Left lung (tissue), 10 donors: ENCODE data around the gene FMNL2. TPM values are rescaled to one million over a fixed set of nuclear protein-coding genes. Genes with fewer than 3 reads are reported as not detected.

Experiments used
- ATAC-seq: fragments of 200-7000 bp; cut with Tn5 transposase; one replicate; pipeline ENCODE4 v1.9.1; 2020; ENCODE audit warnings: moderate library complexity
- DNase-seq, 4 donors: peaks; one replicate each; pipeline ENCODE4 v3.0.0-alpha.2; 2013 to 2020
- H3K27ac ChIP-seq, 2 donors: fragments of 200-600 bp; sonication (generic) in 1 of 2; one replicate each; pipeline versions ENCODE4 v1.5.0 to v1.8.0; 2020 to 2021
- H3K27me3 ChIP-seq, 2 donors: fragments of 200-600 bp; sonication (generic) in 1 of 2; one replicate each; pipeline versions ENCODE4 v1.5.0 to v1.8.0; 2020 to 2021
- H3K36me3 ChIP-seq, 2 donors: fragments of 200-600 bp; sonication (generic) in 1 of 2; one replicate each; pipeline versions ENCODE4 v1.5.0 to v1.8.0; 2020 to 2021
- H3K4me1 ChIP-seq, 2 donors: fragments of 200-600 bp; one replicate each; pipeline ENCODE4 v1.8.0; 2021
- H3K4me3 ChIP-seq, 2 donors: fragments of 200-600 bp; sonication (generic) in 1 of 2; one replicate each; pipeline versions ENCODE4 v1.5.0 to v1.8.0; 2020 to 2021; ENCODE audit warnings: mild to moderate bottlenecking in 1 of 2
- H3K9me3 ChIP-seq, 2 donors: fragments of 200-600 bp; sonication (generic) in 1 of 2; one replicate each; pipeline versions ENCODE4 v1.5.0 to v1.8.0; 2020 to 2021
- intact Hi-C, 2 donors: fragments of 100-400 bp; cut with DNase I; formaldehyde crosslinking; loops; one replicate each; pipeline versions ENCODE4 v1.11.2 to v1.14.2; 2022
- polyA plus RNA-seq, 6 donors: library from polyadenylated mRNA; unstranded; fragments of 120-200 nt; gene quantifications; one replicate each; pipeline ENCODE4 v1.2.1, GENCODE V29; 2013; ENCODE audit not compliant: insufficient read length in 6 of 6
- total RNA-seq, 2 donors: library from RNA; stranded (reverse); fragmentation: NEBNext Ultra II Directional; extraction: Animal tissue kit (Norgen Biotek cat#: 25700); gene quantifications; one replicate each; pipeline ENCODE4 v1.2.1, GENCODE V29; 2021
- TF ChIP-seq, protein P1 (sequence below), 2 donors: fragments of 200-600 bp; sonication (generic) in 1 of 2; IDR thresholded peaks; one replicate each; pipeline versions ENCODE4 v1.5.0 to v1.8.0; 2021; ENCODE audit warnings: antibody characterized with exemption in 2 of 2
- donor health status: DM: no; HTN: yes; CAD: no.
- donor health status: DM: no; HTN: no; CAD: no.

FMNL2 gene
- total and polyA plus RNA-seq, 8 donors, result 36.3 to 90.0 (median 77.7) TPM

DNA sequence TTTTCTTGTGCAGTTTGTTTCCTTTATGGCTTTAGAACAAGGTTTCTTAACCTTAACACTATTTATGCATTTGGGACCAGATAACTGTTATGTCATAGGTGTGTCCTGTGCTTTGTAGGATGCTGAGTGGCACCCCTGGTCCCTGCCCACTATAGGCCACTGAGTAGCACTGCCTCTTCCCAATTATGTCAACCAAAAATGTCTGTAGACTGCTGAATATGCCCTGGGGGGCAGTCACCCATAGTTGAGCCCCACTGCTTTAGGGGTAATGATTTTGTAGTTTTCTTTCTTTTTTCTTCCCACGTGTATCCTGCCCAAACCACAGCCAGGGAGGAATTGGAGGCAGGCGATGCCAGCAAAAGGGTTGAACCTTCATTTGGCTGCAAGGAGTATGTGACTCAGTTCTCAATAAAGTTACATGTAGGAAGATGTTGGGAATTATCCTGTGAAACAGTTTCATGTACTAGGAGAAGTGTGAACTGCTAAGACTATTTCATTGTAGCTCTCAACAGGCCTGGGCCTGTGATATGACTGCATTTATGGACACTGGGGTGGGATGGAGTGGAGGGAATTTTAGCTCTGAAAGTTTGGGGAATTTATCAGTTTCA, 65.7 kb downstream of the FMNL2 start:
- H3K36me3 ChIP-seq, result no peaks in the 10 kb centered on the region
- H3K27ac ChIP-seq, result no peak overlapping the region
- peaks cover 10 to 37% of the 10 kb centered on the region in 2 donors for H3K4me1 ChIP-seq
- no peaks in the 10 kb centered on the region for H3K27me3 ChIP-seq
- H3K9me3 ChIP-seq, result no peaks in the 10 kb centered on the region
- intact Hi-C loops, result no loop called here
- ATAC-seq (no peak), DNase-seq (no peak)
- TF ChIP-seq, protein P1, sequence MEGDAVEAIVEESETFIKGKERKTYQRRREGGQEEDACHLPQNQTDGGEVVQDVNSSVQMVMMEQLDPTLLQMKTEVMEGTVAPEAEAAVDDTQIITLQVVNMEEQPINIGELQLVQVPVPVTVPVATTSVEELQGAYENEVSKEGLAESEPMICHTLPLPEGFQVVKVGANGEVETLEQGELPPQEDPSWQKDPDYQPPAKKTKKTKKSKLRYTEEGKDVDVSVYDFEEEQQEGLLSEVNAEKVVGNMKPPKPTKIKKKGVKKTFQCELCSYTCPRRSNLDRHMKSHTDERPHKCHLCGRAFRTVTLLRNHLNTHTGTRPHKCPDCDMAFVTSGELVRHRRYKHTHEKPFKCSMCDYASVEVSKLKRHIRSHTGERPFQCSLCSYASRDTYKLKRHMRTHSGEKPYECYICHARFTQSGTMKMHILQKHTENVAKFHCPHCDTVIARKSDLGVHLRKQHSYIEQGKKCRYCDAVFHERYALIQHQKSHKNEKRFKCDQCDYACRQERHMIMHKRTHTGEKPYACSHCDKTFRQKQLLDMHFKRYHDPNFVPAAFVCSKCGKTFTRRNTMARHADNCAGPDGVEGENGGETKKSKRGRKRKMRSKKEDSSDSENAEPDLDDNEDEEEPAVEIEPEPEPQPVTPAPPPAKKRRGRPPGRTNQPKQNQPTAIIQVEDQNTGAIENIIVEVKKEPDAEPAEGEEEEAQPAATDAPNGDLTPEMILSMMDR (IDR thresholded peaks at IDR 0.05), result no peak
- H3K4me3 ChIP-seq, result no peak overlapping the region

DNA sequence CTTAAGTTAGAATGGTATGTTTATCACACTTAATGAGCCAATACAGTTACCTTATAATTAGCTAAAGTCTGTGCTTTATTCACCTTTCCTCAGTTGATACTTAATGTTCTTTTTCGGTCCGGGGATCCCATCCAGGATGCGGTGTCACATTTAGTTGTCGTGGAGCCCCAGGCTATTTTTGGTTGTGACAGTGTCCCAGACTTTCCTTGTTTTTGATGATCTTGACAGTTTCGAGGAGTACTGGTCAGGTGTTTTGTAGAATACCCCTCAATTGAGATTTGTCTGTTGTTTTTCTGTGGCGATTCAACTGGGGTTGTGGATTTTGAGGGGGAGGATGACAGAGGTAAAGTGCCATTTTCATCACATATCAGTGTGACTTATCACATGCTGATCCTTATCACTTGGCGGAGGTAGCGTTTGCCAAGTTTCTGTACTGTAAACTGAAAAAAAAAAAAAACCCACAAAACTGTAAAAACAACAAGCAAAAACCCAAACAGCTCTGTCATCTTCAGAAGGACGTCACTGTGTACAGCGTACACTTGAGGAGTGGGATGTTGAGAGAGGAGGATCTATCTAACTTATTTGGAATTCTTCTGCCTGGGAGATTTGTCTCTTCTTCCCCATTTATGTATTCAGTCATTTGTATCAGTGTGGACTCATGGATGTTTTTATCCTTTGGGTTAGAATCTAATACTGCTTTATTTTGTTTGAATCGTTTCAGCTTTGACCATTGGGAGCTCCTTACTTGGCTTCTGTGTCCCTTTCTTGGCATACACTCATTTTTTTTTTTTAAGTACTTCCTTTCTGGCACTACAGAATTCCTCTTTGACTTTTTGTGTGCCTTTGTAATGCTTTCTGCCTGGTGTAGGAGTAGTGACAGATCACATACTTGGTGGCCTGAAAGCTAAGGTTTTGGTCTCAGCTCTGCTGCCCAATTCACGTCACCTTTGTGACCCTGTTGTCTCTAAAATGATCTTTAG, 68.1 kb downstream of the FMNL2 start:
- DNase-seq (no peak), ATAC-seq (peak; percentile 41)
- Histone ChIP-seq H3K4me1 (peaks cover 28 to 60% of the 10 kb centered on the region in 2 donors), H3K9me3 (no peaks in the 10 kb centered on the region), H3K27ac (peak overlapping the region in 1 of 2 donors; percentile 23), H3K27me3 (no peaks in the 10 kb centered on the region), H3K4me3 (no peak overlapping the region), H3K36me3 (no peaks in the 10 kb centered on the region)
- TF ChIP-seq, protein P1 (IDR thresholded peaks at IDR 0.05), result no peak
- intact Hi-C loops, result no loop called here

DNA sequence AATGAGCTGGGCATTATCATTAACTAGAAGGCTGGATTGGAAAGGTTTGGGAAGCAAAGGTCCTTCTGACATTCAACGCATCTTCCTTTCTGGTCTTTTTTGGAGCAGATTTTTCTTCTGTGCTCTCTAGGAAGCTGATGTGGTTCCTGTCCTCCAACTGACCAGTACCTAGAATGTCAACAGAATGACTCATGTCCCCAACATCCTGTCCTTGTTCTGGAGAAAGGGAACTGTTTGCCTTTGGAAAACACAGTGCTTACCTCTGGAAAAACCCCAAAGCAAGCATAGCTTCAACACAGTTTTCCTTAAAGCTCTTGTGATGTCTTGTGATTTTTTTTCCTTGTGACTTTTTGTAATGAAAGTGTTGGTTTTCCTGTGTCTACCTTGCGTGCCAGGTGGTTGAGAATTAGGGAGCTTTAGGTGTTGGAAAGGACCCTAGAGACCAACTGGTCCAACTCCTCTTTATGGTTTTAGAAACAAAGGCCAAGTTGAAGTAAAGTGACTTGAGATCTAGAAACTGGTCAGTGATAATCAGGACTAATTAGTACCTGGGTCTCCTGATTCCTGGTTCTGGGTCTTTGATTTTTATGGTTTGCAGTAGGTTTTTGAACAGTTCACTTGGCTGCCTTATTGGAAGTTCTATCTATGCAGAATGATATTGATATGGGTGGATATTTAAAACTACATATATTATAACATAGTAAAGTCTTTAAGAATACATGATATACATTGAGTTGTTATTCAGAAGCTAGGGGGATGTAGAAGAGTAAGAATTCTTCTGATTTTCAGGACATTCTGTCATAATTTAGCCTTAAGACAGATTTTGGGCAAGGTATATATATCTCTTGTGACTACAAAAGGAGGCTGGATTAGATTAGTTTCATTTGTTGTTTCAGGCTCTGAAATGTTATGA, 70.5 kb downstream of the FMNL2 start:
- peak; percentile 78 for ATAC-seq

DNA sequence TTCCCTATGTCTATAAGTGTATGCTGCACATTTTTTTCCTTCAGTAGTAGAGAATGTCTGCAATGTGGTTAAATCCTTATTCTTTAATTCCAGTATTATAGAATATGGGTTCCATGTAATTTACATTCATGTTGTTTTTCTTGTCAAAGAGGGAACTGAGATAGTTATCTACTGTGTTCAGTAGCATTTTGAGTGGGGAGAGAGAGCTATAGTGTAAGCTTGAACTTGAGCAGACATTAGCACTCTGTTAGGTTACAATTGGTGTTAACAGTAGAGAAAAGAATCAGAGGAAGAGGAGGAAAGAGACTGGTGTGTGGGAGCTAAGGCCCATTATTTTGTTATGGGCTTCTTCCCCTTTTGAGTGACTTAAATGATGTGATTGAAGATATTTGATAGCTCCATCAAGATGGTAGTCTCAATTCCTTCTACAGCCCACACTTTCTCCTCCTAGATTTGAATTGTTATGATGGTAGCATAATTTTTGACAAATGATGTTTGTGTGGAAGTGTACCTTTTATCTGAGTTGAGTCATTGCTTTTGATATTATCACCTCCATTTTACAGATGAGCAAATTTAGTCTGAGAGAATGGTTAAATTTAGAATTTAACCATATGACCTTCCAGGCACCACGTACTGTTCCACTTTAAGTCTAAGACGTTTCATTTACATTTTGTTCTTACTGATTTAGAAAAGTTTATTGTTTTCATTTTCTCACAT, 71.3 kb downstream of the FMNL2 start:
- Histone ChIP-seq H3K4me1 (peaks cover 28 to 81% of the 10 kb centered on the region in 2 donors), H3K36me3 (no peaks in the 10 kb centered on the region), H3K27me3 (no peaks in the 10 kb centered on the region), H3K4me3 (no peak overlapping the region), H3K27ac (peak overlapping the region; percentile 56 to 57), H3K9me3 (no peaks in the 10 kb centered on the region)
- intact Hi-C loops, result no loop called here
- ATAC-seq, result no peak
- DNase-seq, result no peak
- TF ChIP-seq, protein P1 (IDR thresholded peaks at IDR 0.05), result no peak

More for the DNA sequence above, 70.5 kb downstream of the FMNL2 start:
- peak overlapping the region; percentile 56 to 57 for H3K27ac ChIP-seq
- DNase-seq, result no peak
- TF ChIP-seq, protein P1 (IDR thresholded peaks at IDR 0.05), result no peak
- no peaks in the 10 kb centered on the region for H3K9me3 ChIP-seq
- intact Hi-C loops, result no loop called here
- no peaks in the 10 kb centered on the region for H3K27me3 ChIP-seq
- no peak overlapping the region for H3K4me3 ChIP-seq
- peaks cover 28 to 73% of the 10 kb centered on the region in 2 donors for H3K4me1 ChIP-seq
- no peaks in the 10 kb centered on the region for H3K36me3 ChIP-seq
